Mucosa of descending colon (tissue), 3 donors: Measurements from ENCODE around the gene PANX3. TPM values are rescaled to one million over a fixed set of nuclear protein-coding genes. Genes with fewer than 3 reads are reported as not detected.
"Not testable (repeated sequence)": the region's sequence is repeated elsewhere in the genome, so short reads cannot be mapped to it uniquely, and the experiment has no call there.

Experiments used
- ATAC-seq: fragments of 200-7000 bp; cut with Tn5 transposase; one replicate; pipeline ENCODE4 v1.9.1; 2020; ENCODE audit warnings: mild to moderate bottlenecking, moderate library complexity
- DNase-seq, 3 donors: peaks; one replicate each; pipeline ENCODE4 v3.0.0-alpha.2; 2020
- H3K36me3 ChIP-seq: fragments of 200-600 bp; one replicate; pipeline ENCODE4 v1.8.0; 2021; ENCODE audit warnings: low read depth, mild to moderate bottlenecking
- H3K4me1 ChIP-seq: fragments of 200-600 bp; one replicate; pipeline ENCODE4 v1.8.0; 2021; ENCODE audit warnings: low read depth, mild to moderate bottlenecking
- H3K4me3 ChIP-seq: fragments of 200-600 bp; one replicate; pipeline ENCODE4 v1.8.0; 2021; ENCODE audit warnings: mild to moderate bottlenecking
- H3K9me3 ChIP-seq: fragments of 200-600 bp; one replicate; pipeline ENCODE4 v1.8.0; 2021; ENCODE audit warnings: mild to moderate bottlenecking
- intact Hi-C, 2 donors: fragments of 100-400 bp; cut with DNase I in 1 of 2; cut with micrococcal nuclease in 1 of 2; formaldehyde crosslinking; loops; one replicate each; pipeline versions ENCODE4 v1.11.0 to v1.11.1; 2022; cut with DNase I, micrococcal nuclease
- total RNA-seq, 3 donors: library from RNA; stranded (reverse); fragmentation: NEBNext Ultra II Directional in 2 of 3; extraction: Animal tissue kit (Norgen Biotek cat#: 25700) in 2 of 3; gene quantifications; one replicate each; pipeline versions ENCODE4 v1.2.1 to v1.2.4, GENCODE V29; 2021 to 2023
- TF ChIP-seq, protein P1 (sequence below): fragments of 200-600 bp; IDR thresholded peaks from one replicate; pipeline ENCODE4 v1.8.0; 2022; ENCODE audit warnings: antibody characterized with exemption, mild to moderate bottlenecking
- donor health status: DM: no; HTN: no; CAD: no; lungs with moderate emphysema.
- donor health status: DM: no; HTN: no; CAD: no.
- donor health status: DM: no; HTN: yes; CAD: no.

The PANX3 gene
- total RNA-seq, 3 donors from 2014 or later: not detected

DNA sequence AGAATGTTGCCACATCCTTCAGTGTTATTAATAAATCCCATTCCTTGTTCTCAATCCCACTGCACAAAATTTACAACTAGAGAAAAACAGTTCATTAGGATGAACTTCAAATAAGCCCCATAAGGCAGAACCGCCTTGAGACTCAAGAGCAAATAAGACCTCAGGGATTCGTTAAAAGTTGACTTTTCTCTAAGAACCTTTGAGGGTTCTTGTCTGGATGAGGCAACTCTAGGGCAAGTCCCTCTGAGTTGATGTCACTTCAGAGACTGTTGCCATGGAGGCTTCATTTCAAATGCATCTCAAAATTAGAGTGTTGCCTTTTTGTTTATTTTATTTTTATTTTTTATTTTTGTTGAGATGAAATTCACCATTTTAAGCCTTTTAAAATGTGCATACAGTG, 19.8 kb upstream of the PANX3 start:
- ATAC-seq (no peak), DNase-seq (no peak)
- H3K4me1 ChIP-seq: no peaks in the 10 kb centered on the region
- no peaks in the 10 kb centered on the region for H3K9me3 ChIP-seq
- intact Hi-C loops: no loop called here
- TF ChIP-seq, protein P1, sequence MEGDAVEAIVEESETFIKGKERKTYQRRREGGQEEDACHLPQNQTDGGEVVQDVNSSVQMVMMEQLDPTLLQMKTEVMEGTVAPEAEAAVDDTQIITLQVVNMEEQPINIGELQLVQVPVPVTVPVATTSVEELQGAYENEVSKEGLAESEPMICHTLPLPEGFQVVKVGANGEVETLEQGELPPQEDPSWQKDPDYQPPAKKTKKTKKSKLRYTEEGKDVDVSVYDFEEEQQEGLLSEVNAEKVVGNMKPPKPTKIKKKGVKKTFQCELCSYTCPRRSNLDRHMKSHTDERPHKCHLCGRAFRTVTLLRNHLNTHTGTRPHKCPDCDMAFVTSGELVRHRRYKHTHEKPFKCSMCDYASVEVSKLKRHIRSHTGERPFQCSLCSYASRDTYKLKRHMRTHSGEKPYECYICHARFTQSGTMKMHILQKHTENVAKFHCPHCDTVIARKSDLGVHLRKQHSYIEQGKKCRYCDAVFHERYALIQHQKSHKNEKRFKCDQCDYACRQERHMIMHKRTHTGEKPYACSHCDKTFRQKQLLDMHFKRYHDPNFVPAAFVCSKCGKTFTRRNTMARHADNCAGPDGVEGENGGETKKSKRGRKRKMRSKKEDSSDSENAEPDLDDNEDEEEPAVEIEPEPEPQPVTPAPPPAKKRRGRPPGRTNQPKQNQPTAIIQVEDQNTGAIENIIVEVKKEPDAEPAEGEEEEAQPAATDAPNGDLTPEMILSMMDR: no peak
- H3K4me3 ChIP-seq: no peak overlapping the region
- no peaks in the 10 kb centered on the region for H3K36me3 ChIP-seq

DNA sequence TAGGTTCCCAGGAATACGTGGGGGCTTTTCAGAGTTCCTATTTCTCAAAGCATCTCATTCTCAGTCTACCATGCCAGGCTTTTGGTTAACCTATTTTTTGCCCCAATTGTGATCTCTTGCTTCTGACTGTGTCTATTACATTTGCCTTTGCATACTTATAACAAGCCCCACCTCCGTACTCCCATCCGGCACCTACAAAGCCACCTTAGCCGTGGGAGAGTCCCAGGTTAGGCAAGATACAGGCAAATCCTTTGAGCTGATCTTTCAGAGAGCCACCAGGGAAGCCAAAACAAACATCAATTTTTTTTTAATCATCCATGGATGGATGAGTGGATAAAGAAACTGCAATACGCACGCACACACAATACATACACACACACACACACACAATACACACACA, 18.6 kb upstream of the PANX3 start:
- TF ChIP-seq, protein P1: no peak
- ATAC-seq (no peak), DNase-seq (no peak)
- Histone ChIP-seq H3K9me3 (no peaks in the 10 kb centered on the region), H3K4me1 (no peaks in the 10 kb centered on the region), H3K4me3 (no peak overlapping the region), H3K36me3 (no peaks in the 10 kb centered on the region)
- intact Hi-C loops: no loop called here

DNA sequence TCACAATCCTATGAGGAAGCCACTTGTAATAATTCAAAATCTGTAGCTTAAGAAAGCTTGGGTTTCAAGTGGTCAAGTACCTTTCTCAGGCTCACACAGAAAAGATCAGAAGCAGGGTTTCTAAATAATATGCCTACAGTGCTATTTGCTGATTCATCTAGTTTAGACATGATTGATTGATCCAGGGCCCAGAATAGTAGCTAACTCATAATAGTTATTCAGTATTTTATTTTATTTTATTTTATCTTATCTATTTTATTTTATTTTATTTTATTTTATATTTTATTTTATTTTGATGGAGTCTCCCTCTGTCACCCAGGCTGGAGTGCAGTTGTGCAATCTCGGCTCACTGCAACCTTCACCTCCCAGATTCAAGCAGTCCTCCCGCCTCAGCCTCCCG, 15.9 kb upstream of the PANX3 start:
- no peaks in the 10 kb centered on the region for H3K36me3 ChIP-seq
- no peak overlapping the region for H3K4me3 ChIP-seq
- no peaks in the 10 kb centered on the region for H3K9me3 ChIP-seq
- no peak for DNase-seq
- intact Hi-C loops: no loop called here
- TF ChIP-seq, protein P1: no peak
- no peaks in the 10 kb centered on the region for H3K4me1 ChIP-seq
- no peak for ATAC-seq

DNA sequence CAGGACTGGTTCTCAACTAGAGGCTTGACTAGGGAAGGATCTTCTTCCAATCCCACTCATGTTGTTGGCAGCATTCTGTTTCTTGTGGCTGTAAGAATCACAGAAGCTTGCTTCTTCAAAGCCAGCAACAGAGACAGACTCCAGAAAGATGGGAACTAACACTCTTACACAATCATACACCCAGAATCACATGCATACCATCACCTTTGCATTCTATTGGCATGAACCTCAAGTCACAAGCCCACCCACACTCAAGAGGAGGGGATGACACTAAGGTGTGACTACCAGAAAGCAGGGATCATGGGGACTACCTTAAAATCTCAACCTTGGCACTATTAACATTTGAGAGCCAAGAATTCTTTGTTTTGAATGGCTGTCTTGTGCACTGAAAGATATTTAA, 13.6 kb upstream of the PANX3 start:
- TF ChIP-seq, protein P1: no peak
- intact Hi-C loops: no loop called here
- Histone ChIP-seq H3K9me3 (no peaks in the 10 kb centered on the region), H3K4me3 (no peak overlapping the region), H3K4me1 (no peaks in the 10 kb centered on the region), H3K36me3 (no peaks in the 10 kb centered on the region)
- no peak for DNase-seq
- ATAC-seq: no peak

DNA sequence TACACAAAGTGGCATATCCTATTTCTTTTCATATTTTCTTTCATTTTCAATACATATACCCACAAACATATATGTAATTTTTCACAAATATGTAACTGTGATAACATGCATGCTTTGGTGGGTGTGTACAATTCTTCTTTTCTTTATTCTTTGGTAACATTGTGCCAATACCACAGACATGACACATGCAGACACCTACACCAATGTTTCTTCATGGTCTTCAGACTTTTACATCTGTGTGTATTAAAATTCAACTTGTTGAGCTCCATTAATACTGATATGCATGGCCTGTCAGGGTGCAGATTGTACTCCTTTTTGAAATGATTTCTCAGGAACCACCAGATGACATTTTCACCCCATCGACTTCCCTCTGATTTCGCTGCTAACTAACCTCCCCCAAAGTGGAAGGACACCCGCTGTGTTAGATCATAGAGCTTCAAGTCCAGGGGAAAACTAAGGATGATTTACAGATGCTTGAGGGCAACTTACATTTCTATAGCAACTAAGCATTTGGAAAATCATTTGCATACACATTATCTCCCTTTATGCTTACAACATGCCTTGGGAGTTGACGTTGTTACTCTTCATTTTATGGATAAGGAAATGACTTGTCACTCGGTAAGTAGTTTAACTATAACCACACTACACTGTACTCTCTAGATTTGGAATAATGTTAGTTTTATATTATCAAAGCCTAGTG, 10.5 kb upstream of the PANX3 start:
- no peak for ATAC-seq
- no peaks in the 10 kb centered on the region for H3K9me3 ChIP-seq
- no peaks in the 10 kb centered on the region for H3K36me3 ChIP-seq
- H3K4me3 ChIP-seq: no peak overlapping the region
- TF ChIP-seq, protein P1: no peak
- intact Hi-C loops: no loop called here
- DNase-seq: no peak
- no peaks in the 10 kb centered on the region for H3K4me1 ChIP-seq

DNA sequence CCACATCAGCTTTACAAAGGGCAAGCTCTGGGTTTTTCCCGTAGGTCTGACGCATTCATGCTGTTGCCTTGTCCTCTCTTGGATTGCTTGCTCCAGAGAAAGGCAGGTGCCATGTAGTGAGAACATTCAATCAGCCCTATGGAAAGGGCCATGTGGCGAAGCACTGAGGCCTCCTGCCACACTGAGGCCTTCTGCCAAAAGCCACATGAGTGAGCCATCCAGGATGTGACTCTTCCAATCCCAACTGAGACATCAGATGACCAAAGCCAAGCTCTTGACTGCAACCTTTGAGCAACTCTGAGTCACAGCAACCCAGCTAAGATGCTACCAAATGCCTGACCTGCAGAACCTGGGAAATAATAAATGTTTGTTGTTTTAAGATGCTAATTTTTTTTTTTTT, 9.0 kb upstream of the PANX3 start:
- no peak overlapping the region for H3K4me3 ChIP-seq
- intact Hi-C loops: no loop called here
- DNase-seq: no peak
- H3K36me3 ChIP-seq: no peaks in the 10 kb centered on the region
- no peaks in the 10 kb centered on the region for H3K9me3 ChIP-seq
- TF ChIP-seq, protein P1: no peak
- H3K4me1 ChIP-seq: no peaks in the 10 kb centered on the region
- ATAC-seq: no peak

DNA sequence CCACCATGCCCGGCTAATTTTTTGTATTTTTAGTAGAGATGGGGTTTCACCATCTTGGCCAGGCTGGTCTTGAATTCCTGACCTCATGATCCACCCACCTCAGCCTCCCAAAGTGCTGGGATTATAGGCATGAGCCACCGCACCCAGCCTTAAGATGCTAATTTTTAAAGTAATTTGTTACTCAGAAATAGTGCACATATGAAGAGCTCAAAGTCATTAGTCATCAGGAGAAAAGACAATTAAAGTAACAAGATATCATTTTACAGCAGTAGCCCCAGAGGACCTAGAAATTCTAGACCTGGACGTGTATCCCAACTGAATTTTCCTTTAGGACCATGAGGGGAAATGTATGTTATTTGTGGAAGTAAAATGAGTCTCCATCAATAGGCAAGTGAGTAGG, 8.5 kb upstream of the PANX3 start:
- H3K9me3 ChIP-seq, H3K4me3 ChIP-seq, H3K4me1 ChIP-seq, intact Hi-C loops, ATAC-seq, DNase-seq, H3K36me3 ChIP-seq: not testable (repeated sequence)
